ENCODE measurements around the gene ZNF613.
A peak's percentile ranks its signal among the peaks of the same experiment; 100 is the strongest.

ZNF613 gene

DNA sequence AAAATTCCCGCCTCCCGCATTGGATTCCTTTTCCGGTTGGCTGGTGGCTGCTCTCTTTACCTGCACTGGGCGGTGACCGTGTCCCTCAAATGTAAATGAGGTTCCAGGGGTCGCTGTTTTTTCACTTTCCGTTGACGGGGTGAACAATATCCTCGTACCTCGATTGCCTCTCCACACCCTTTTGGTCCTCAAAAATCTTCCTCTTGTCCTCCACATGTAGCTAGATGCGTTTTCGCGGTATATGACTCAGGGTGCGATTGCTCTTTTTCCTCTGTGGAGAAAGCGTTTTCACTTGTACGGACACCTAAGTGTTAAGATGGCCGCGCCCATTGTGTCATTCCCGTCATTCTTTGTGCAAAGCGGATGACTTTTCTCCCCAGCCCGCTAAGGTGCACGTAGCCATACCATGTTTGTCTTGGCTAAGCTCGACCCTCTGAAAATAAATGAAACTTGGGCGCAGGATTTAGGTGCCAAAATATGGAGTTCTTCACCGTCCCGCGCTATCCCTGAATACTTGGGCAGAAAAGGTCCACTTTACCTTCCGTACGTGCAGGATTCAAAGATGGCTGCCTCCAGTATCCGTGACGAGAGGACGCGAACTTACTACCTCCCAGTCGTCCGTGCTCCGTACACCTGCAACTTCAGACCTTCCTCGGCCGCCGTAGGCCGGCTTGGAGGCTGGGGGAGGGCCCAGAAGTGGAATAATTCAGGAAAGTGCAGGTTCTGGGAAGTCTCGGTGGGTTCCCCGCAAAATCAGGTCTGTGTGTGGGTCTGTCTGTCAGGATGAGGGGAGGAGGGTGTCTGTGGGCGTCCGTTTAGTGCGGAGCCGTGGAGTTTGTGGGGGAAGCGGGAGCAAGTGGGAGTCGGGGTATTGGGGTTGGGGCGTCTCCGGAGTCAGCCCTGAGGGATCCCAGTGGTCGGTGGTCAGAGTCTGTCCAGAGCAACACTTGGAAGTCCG, at the start of gene ZNF613:
Gene ZNF613, plus strand, starts transcription at position 689 of the 958 bp plus-strand sequence. CDS start 8,749 bp downstream, outside the sequence.
- ChIA-PET POLR2A (ENCODE audit: low non-redundant PET) (no interaction called here), CTCF (interaction anchor here (0.6 kb wide), 1 partner anchor 59 kb away, joined by 4 read pairs; no protein-coding TSS in a partner anchor)
- peak; percentile 77 for DNase-seq (ENCODE audit: low spot score)
- peak within 1 kb of the TSS; percentile 82 for H3K27ac ChIP-seq
- TF ChIP-seq, protein P1, sequence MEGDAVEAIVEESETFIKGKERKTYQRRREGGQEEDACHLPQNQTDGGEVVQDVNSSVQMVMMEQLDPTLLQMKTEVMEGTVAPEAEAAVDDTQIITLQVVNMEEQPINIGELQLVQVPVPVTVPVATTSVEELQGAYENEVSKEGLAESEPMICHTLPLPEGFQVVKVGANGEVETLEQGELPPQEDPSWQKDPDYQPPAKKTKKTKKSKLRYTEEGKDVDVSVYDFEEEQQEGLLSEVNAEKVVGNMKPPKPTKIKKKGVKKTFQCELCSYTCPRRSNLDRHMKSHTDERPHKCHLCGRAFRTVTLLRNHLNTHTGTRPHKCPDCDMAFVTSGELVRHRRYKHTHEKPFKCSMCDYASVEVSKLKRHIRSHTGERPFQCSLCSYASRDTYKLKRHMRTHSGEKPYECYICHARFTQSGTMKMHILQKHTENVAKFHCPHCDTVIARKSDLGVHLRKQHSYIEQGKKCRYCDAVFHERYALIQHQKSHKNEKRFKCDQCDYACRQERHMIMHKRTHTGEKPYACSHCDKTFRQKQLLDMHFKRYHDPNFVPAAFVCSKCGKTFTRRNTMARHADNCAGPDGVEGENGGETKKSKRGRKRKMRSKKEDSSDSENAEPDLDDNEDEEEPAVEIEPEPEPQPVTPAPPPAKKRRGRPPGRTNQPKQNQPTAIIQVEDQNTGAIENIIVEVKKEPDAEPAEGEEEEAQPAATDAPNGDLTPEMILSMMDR (conservative IDR thresholded peaks at IDR 0.05; ENCODE audit: low read depth) = 0 out of 2 replicates have a peak, but pooled peaks have one; percentile 11

DNA sequence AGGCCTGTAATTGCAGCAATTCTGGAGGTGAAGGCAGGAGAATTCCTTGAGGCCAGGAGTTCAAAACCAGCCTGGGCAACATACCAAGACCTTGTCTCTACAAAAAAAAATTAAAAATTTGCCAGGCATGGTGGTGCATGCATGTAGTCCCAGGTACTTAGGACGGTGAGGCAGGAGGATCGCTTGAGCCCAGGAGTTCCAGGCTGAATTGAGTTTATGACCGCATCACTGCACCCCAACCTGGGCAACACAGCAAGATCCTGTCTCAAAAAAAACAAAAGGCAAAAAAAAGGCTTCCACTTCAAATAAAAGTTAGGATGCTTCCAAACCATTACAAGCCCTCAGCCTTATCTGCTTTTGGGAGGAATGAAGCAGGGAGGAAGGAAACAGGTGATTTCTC, 44.8 kb upstream of the ZNF613 start:
- TF ChIP-seq, protein P1 (conservative IDR thresholded peaks at IDR 0.05; ENCODE audit: low read depth) = no peak
- no peak for DNase-seq (ENCODE audit: low spot score)
- CTCF ChIA-PET = no interaction called here
- H3K27ac ChIP-seq = no peak overlapping the region
- POLR2A ChIA-PET (ENCODE audit: low non-redundant PET) = no interaction called here

DNA sequence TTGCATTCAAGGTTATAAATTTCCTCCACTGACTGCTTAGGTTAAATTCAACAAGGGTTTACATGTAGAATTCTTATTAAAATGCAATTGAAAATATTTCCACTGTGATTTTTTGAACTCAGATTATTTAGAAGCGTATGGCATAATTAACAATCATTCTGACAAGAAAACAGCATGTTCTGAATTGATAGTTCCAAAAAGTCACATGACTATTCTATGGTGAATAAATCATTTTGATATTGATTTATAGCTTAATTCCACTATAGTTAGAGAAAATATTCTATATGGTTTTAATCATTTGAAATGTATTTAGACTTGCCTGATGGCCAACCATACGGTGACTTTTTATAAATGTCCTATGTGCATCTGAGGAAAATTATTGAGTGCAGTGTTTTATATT, 42.6 kb upstream of the ZNF613 start:
- DNase-seq (ENCODE audit: low spot score) = no peak
- H3K27ac ChIP-seq = no peak overlapping the region
- POLR2A ChIA-PET (ENCODE audit: low non-redundant PET) = no interaction called here
- CTCF ChIA-PET = interaction anchor here (0.9 kb wide), 1 partner anchor 9 kb away, joined by 3 read pairs; no protein-coding TSS in a partner anchor
- TF ChIP-seq, protein P1 (conservative IDR thresholded peaks at IDR 0.05; ENCODE audit: low read depth) = no peak

DNA sequence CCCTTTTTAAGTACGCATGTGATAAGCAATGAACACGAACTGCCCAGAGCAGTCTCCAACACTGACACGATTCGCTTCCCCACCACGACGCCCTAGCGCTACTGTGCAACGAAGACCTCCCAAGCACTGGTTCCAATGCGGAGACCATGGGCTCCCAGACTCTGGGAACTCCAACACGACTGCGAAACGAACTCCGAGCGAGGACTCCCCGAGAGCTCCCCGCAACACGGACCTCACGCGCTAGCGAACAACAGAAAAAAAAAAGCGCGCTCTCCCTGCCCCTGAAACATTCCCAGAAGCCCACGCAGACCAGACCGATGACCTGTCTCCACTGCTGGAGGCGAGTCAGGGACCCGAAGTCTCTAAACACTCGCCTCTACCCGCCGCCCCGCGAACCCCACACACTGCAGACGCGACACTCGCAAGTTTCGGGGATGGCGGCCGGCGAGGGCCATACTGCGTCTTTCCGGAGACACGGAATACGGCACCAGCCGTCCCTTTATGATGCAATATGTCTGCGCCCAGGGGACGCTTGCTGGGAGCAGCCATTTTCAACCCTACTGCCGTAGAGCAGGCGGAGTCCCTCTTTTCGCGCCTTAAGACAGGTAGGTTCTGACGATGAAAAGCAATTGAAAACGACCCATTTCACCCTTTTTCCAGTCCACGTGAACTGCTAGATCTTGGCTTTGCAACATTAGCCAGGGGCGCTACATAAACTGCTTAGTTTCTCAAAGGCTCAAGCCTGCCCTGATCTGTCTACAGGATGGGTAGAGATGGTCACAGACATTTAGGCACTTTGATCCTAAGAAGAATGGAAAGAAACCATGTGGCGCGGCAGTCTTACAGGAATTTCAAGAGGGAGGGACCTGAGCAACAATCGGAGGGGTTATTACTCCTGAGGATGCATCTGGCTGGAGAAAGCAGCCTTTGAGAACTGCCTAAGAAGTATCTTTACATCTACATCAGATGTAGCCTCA, 39.5 kb upstream of the ZNF613 start, which contains the start of gene ZNF577:
Gene ZNF577, minus strand, starts transcription at position 430 of the 977 bp plus-strand sequence. CDS start 7,569 bp downstream, outside the sequence.
- peak within 1 kb of the TSS; percentile 62 for H3K27ac ChIP-seq
- TF ChIP-seq, protein P1 (conservative IDR thresholded peaks at IDR 0.05; ENCODE audit: low read depth) = no peak
- ChIA-PET POLR2A (ENCODE audit: low non-redundant PET) (no interaction called here), CTCF (no interaction called here)
- peak; percentile 90 for DNase-seq (ENCODE audit: low spot score)

DNA sequence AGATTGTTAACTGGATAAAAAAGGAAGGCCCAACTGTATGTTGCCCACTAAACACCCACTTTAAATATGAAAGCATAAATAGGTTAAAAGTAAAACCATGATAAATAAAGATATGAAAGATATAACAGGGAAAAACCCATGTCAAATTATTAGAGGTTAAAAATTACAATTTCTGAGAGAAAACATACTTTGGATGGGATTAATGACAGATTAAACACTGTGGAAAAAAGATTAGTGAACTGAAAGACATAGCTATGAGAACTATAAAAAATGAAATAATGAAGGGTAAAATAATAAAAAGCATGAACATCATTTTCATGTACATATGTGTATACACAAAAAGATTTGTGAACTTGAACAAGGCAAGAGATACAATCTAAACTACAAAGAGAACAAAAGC, 37.3 kb upstream of the ZNF613 start:
- CTCF ChIA-PET = no interaction called here
- POLR2A ChIA-PET (ENCODE audit: low non-redundant PET) = no interaction called here
- TF ChIP-seq, protein P1 (conservative IDR thresholded peaks at IDR 0.05; ENCODE audit: low read depth) = no peak

More for the DNA sequence above, 37.3 kb upstream of the ZNF613 start:
- DNase-seq (ENCODE audit: low spot score) = no peak
- no peak overlapping the region for H3K27ac ChIP-seq

Measured in RWPE1 (cell line).